Activated T-helper 2 cell treated with anti-CD3 and anti-CD28 coated beads, Interferon-gamma antibody, Interleukin-2, Interleukin-4, amounts not matched to agents 10 μg/mL and 5 μg/mL and 100 μg/mL, durations not matched to agents 14 hours and 24 hours and 36 hours (primary cell): Measurements from ENCODE around the gene UBAC1. TPM values are rescaled to one million over a fixed set of nuclear protein-coding genes. Genes with fewer than 3 reads are reported as not detected.
"Not testable (repeated sequence)": the region's sequence is repeated elsewhere in the genome, so short reads cannot be mapped to it uniquely, and the experiment has no call there.

Experiments
- DNase-seq: peaks from one replicate; pipeline ENCODE4 v3.0.0; 2021; ENCODE audit warnings: low spot score
- H3K27ac Mint-ChIP-seq: one replicate; pipeline ENCODE4 v1.8.0; 2021; ENCODE audit warnings: mixed read lengths
- H3K27me3 Mint-ChIP-seq: one replicate; pipeline ENCODE4 v1.8.0; 2021; ENCODE audit warnings: low read depth, mixed read lengths
- H3K36me3 Mint-ChIP-seq: one replicate; pipeline ENCODE4 v1.8.0; 2021; ENCODE audit warnings: low read depth, mixed read lengths
- H3K4me1 Mint-ChIP-seq: one replicate; pipeline ENCODE4 v1.8.0; 2021; ENCODE audit warnings: low read depth, mixed read lengths
- H3K4me3 Mint-ChIP-seq: one replicate; pipeline ENCODE4 v1.8.0; 2021; ENCODE audit warnings: low read depth, mild to moderate bottlenecking, moderate library complexity, mixed read lengths
- H3K9me3 Mint-ChIP-seq: one replicate; pipeline ENCODE4 v1.8.0; 2021; ENCODE audit warnings: mixed read lengths
- intact Hi-C: fragments of 100-400 bp; cut with micrococcal nuclease; formaldehyde crosslinking; loops from one replicate; pipeline ENCODE4 v1.15.1; 2023
- total RNA-seq: library from RNA; stranded (reverse); gene quantifications from 2 replicates; pipeline ENCODE4 v1.2.3, GENCODE V29; 2022

Gene UBAC1
- total RNA-seq, 1 donor from 2014 or later: 47.2 TPM

GRCh38 chr9:135896626-135897025, 64.5 kb downstream of the UBAC1 start:
- Mint-ChIP-seq H3K27ac (no peak overlapping the region), H3K4me3 (no peak overlapping the region), H3K27me3 (no peaks in the 10 kb centered on the region), H3K9me3 (peaks cover 5% of the 10 kb centered on the region), H3K4me1 (peaks cover 33% of the 10 kb centered on the region), H3K36me3 (peaks cover 25% of the 10 kb centered on the region)
- no peak for DNase-seq
- intact Hi-C loops: no loop called here

GRCh38 chr9:135896205-135896604, 65.0 kb downstream of the UBAC1 start:
- H3K27ac Mint-ChIP-seq: no peak overlapping the region
- peaks cover 33% of the 10 kb centered on the region for H3K4me1 Mint-ChIP-seq
- H3K27me3 Mint-ChIP-seq: no peaks in the 10 kb centered on the region
- peaks cover 22% of the 10 kb centered on the region for H3K36me3 Mint-ChIP-seq
- intact Hi-C loops: no loop called here
- no peak for DNase-seq
- H3K4me3 Mint-ChIP-seq: no peak overlapping the region
- peaks cover 5% of the 10 kb centered on the region for H3K9me3 Mint-ChIP-seq

- no peak for DNase-seq
- H3K36me3 Mint-ChIP-seq: peaks cover 19% of the 10 kb centered on the region
- H3K27ac Mint-ChIP-seq: no peak overlapping the region
- H3K27me3 Mint-ChIP-seq: no peaks in the 10 kb centered on the region
- intact Hi-C loops: no loop called here
- no peak overlapping the region for H3K4me3 Mint-ChIP-seq
- H3K4me1 Mint-ChIP-seq: peaks cover 33% of the 10 kb centered on the region
- peaks cover 5% of the 10 kb centered on the region for H3K9me3 Mint-ChIP-seq
Observed at GRCh38 chr9:135895202-135895848, 65.8 kb downstream of the UBAC1 start.

DNA sequence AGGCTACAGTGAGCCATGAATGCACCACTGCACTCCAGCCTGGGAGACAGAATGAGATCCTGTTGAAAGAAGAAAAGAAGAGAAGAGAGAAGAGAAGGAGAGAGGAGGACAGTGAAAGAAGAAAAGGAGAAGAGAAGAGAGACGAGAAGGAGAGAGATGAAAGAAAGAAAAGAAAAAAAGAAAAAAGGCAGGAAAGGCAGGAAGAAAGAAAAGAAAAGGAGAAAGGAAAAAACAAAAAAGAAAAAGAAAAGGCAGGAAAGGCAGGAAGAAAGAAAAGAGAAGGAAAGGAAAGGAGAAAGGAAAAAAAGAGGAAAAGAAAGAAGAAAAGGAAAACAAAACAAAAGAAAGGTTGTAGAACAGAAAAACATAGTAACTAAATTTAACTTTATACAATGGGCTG, 68.1 kb downstream of the UBAC1 start:
- intact Hi-C loops: no loop called here
- Mint-ChIP-seq H3K4me1 (peaks cover 21% of the 10 kb centered on the region), H3K36me3 (peaks cover 4% of the 10 kb centered on the region), H3K27me3 (no peaks in the 10 kb centered on the region), H3K27ac (no peak overlapping the region), H3K9me3 (no peaks in the 10 kb centered on the region), H3K4me3 (no peak overlapping the region)
- no peak for DNase-seq

- peaks cover 23% of the 10 kb centered on the region for H3K4me1 Mint-ChIP-seq
- H3K9me3 Mint-ChIP-seq, H3K4me3 Mint-ChIP-seq, H3K27ac Mint-ChIP-seq, H3K27me3 Mint-ChIP-seq, H3K36me3 Mint-ChIP-seq, intact Hi-C loops, DNase-seq: not testable (repeated sequence)
Observed at GRCh38 chr9:135892327-135892726, 68.8 kb downstream of the UBAC1 start.

DNA sequence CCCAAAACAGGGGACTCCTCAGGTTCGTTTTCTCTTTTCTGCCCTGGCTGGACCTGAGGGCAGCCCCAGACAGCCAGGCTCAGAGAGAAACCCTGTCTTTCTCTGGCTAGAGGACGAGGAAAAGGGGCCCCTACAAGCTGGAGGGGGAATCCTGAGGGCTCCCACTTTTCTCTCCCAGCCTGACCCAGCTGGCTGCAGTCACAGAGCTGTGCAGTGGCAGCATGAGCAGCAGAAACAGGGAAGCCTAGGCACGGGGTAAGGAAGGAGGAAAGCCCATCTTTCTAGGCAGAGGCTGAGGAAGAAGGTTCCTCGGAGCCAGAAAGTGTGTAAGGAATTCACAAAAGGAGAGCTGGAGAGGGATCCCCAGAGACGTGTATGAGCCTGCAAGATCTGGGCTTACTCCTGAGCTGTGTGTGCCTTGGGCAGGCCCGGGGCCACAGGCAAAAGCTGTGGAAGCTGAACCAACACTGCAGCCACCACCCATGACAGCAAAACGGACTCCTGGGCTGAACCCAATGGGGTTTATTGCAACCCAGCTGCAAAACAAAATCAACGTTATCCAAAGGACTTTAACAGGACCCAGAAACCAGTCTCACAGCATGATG, 70.0 kb downstream of the UBAC1 start:
- Mint-ChIP-seq H3K36me3 (no peaks in the 10 kb centered on the region), H3K27ac (no peak overlapping the region), H3K4me1 (peaks cover 35% of the 10 kb centered on the region), H3K4me3 (no peak overlapping the region), H3K9me3 (no peaks in the 10 kb centered on the region), H3K27me3 (no peaks in the 10 kb centered on the region)
- intact Hi-C loops: no loop called here
- no peak for DNase-seq

DNA sequence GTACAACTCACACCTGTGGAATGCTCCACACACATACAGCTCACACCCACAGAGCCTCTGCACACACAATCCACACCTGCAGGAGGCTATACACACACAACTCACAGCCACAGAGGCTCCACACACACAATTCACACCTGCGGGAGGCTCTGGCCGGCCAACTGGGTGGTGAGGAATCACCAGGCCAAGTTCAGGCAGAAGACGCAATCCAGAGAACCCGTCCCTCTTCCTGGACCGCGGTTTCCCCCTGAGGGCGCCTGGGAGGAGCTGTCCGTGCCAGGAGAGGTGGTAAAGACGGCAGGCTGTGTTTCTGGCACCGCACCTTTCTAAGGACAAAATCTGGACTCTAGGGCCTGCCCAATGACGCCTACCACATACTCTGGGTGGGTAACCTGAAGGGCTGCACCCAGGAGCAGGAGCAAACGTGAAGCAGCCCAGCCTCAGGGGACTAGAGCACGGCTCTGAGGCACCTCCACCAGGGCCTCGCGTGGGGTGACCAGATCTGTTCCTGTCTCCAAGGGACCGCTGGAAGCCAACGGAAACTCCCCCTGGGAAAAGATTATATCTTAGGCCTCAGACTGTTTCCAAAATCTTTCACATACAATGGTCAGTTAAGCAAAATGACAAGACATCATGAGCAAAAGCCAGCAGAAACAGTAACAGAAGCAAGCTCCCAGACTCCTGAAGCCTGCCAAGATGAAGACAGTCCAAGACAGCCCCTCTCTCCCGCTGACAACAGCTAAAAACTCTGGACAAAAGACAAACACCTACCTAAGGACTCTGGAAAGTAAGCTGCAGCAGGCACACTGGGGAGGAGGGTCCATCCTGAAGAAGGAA, 70.8 kb downstream of the UBAC1 start:
- intact Hi-C loops: no loop called here
- Mint-ChIP-seq H3K9me3 (no peaks in the 10 kb centered on the region), H3K4me3 (no peak overlapping the region), H3K27me3 (no peaks in the 10 kb centered on the region), H3K4me1 (peaks cover 38% of the 10 kb centered on the region), H3K27ac (no peak overlapping the region), H3K36me3 (no peaks in the 10 kb centered on the region)
- no peak for DNase-seq

DNA sequence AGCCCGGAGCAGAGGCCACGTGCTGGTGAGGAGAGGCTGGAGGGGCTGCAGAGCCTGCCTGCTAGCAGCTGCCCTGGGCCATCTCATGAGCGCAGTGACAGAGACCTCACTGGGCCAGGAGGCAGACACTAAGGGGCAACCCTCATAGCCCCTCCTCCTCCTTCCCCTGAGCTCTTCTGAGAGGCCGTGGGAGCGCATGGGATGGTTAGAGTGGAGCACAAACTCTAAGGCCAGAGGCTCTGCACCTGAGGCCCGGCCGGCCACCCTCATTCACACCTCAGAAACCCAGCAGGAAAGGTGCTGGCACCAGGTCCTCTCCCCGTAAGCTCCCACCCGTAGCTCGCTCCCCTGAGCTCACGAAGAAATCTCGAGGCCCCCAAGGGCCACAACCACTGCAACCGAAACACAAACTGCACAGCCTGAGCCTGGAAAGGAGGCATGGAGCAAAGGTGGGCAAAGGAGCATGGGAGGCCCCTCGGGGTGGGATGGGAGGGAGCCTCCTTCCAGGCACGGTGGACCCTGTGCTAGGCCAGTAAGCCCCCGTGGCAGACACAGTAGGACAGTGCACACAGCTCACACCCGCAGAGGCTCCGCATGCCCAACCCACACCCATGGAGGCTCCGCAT, 71.5 kb downstream of the UBAC1 start:
- no peak overlapping the region for H3K27ac Mint-ChIP-seq
- H3K36me3 Mint-ChIP-seq: no peaks in the 10 kb centered on the region
- no peaks in the 10 kb centered on the region for H3K27me3 Mint-ChIP-seq
- no peak overlapping the region for H3K4me3 Mint-ChIP-seq
- no peak for DNase-seq
- H3K9me3 Mint-ChIP-seq: no peaks in the 10 kb centered on the region
- peaks cover 37% of the 10 kb centered on the region for H3K4me1 Mint-ChIP-seq
- intact Hi-C loops: no loop called here

DNA sequence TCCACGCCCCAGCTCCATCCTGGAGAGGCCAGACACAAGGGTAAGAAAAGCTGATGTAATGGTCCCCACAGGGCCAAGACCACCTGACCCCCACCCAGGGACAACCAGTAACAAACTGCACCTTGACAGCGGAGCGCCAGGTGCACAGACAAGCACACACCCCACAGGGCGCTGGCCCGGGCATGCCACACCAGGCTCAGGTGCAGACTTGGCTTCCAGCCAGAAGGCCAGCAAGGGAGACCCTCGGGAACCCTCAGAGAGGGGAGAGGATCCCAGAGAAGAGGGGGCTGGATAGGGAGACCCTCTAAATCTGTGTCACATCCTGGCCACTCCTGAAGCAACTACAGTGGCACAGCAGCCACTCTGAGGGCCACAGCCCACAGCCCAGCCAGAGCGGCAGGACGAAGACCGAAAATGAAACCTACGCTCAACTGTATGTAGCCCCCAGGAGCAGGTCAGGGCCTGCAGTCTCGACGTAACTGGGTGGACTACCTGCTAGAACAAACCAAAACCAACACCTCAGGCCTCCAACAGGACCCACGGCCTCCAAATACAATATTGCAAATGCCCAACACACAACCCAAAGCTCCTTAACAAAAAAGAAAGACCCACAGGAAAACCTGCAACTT, 72.3 kb downstream of the UBAC1 start:
- DNase-seq: no peak
- Mint-ChIP-seq H3K4me1 (peaks cover 42% of the 10 kb centered on the region), H3K4me3 (no peak overlapping the region), H3K27ac (peak overlapping the region; percentile 10), H3K27me3 (no peaks in the 10 kb centered on the region), H3K9me3 (no peaks in the 10 kb centered on the region), H3K36me3 (no peaks in the 10 kb centered on the region)
- intact Hi-C loops: no loop called here

GRCh38 chr9:135888126-135888765, 72.9 kb downstream of the UBAC1 start:
- H3K36me3 Mint-ChIP-seq: no peaks in the 10 kb centered on the region
- H3K4me1 Mint-ChIP-seq: peaks cover 38% of the 10 kb centered on the region
- H3K9me3 Mint-ChIP-seq: no peaks in the 10 kb centered on the region
- H3K27ac Mint-ChIP-seq: no peak overlapping the region
- no peak overlapping the region for H3K4me3 Mint-ChIP-seq
- intact Hi-C loops: no loop called here
- no peak for DNase-seq
- H3K27me3 Mint-ChIP-seq: no peaks in the 10 kb centered on the region

DNA sequence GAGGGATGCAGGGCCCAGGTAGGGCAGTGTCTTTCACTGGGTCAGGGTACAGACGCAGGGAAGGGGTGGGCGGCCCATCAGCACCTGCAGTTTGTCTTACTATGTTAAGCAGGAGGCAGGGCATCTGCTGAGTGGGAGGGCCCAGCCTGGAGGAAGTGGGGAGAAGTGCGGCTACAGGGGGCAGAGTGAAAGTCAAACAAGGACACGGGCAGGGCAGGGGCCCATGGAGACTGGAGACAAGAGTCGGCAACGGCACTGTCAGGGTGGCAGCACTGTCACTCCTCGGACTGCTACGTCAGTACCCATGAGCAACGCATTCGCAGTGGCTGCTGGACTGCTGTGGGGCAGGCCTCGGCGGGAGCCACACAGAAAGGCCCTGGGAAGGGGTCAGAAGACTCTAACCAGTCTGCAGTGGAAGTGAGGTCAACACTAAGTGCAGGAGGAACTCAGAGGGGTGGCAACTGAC, 73.6 kb downstream of the UBAC1 start:
- intact Hi-C loops: no loop called here
- Mint-ChIP-seq H3K4me3 (peak overlapping the region; percentile 61), H3K27me3 (no peaks in the 10 kb centered on the region), H3K9me3 (no peaks in the 10 kb centered on the region), H3K4me1 (peaks cover 34% of the 10 kb centered on the region), H3K36me3 (no peaks in the 10 kb centered on the region), H3K27ac (peak overlapping the region; percentile 56)
- peak; percentile 55 for DNase-seq

- intact Hi-C loops: no loop called here
- peak overlapping the region; percentile 56 for H3K27ac Mint-ChIP-seq
- peaks cover 34% of the 10 kb centered on the region for H3K4me1 Mint-ChIP-seq
Observed at GRCh38 chr9:135887021-135887507, 74.1 kb downstream of the UBAC1 start.

More at GRCh38 chr9:135887021-135887507, 74.1 kb downstream of the UBAC1 start:
- no peaks in the 10 kb centered on the region for H3K36me3 Mint-ChIP-seq
- no peaks in the 10 kb centered on the region for H3K9me3 Mint-ChIP-seq
- DNase-seq: no peak
- peak overlapping the region; percentile 61 for H3K4me3 Mint-ChIP-seq
- H3K27me3 Mint-ChIP-seq: no peaks in the 10 kb centered on the region
